CD14-positive monocyte (primary cell): ENCODE measurements around the gene PLCD1. TPM values are rescaled to one million over a fixed set of nuclear protein-coding genes. Genes with fewer than 3 reads are reported as not detected.

ENCODE experiments used
- DNase-seq, 3 donors: peaks; one replicate each; pipeline ENCODE4 v3.0.0-alpha.2; 2011 to 2022
- H2AFZ ChIP-seq: 2 replicates; pipeline ENCODE4 v1.6.0; 2012; ENCODE audit warnings: mild to moderate bottlenecking, low read depth, low read length, inconsistent platforms; ENCODE audit not compliant: insufficient read depth, poor library complexity, severe bottlenecking
- H3K27ac ChIP-seq, 2 donors: 1 replicate in 1 of 2; 2 replicates in 1 of 2; pipeline ENCODE4 v1.5.1; 2012 to 2013; ENCODE audit warnings: low read length in 2 of 2, control low read depth in 1 of 2, inconsistent platforms in 1 of 2, low read depth in 1 of 2, mild to moderate bottlenecking in 1 of 2
- H3K27me3 ChIP-seq, 2 donors: one replicate each; pipeline versions ENCODE4 v1.6.0 to v1.6.1; 2011 to 2013; ENCODE audit warnings: low read length in 2 of 2; ENCODE audit not compliant: control insufficient read depth in 2 of 2, insufficient read depth in 2 of 2
- H3K36me3 ChIP-seq, 2 donors: replicated peaks in 1 of 2; 1 replicate in 1 of 2; 2 replicates in 1 of 2; pipeline versions ENCODE4 v1.5.1 to v1.6.1; 2012 to 2013; ENCODE audit warnings: low read length in 2 of 2, control low read depth in 1 of 2, inconsistent platforms in 1 of 2, mild to moderate bottlenecking in 1 of 2; ENCODE audit not compliant: insufficient read depth in 2 of 2, control insufficient read depth in 1 of 2
- H3K4me1 ChIP-seq, 2 donors: 1 replicate in 1 of 2; 2 replicates in 1 of 2; pipeline versions ENCODE4 v1.5.1 to v1.6.1; 2012 to 2013; ENCODE audit warnings: low read length in 2 of 2, control low read depth in 1 of 2, inconsistent platforms in 1 of 2, mild to moderate bottlenecking in 1 of 2, moderate library complexity in 1 of 2; ENCODE audit not compliant: insufficient read depth in 2 of 2, control insufficient read depth in 1 of 2
- H3K4me2 ChIP-seq: replicated peaks from 2 replicates; pipeline ENCODE3; 2012; ENCODE audit warnings: low read length, moderate library complexity, mild to moderate bottlenecking; ENCODE audit not compliant: poor library complexity, severe bottlenecking; ENCODE audit errors: extremely low read depth
- H3K4me3 ChIP-seq, 3 experiments: fragments of 200-600 bp in 1 of 3; sonication (generic) in 1 of 3; replicated peaks in 1 of 3; 1 replicate in 2 of 3; 2 replicates in 1 of 3; pipeline ENCODE4 v1.5.1; 2011 to 2013; ENCODE audit warnings: low read length in 3 of 3, mild to moderate bottlenecking in 3 of 3, control low read depth in 2 of 3, low read depth in 2 of 3, inconsistent platforms in 1 of 3, moderate library complexity in 1 of 3
- H3K79me2 ChIP-seq: 2 replicates; pipeline ENCODE4 v1.6.0; 2012; ENCODE audit warnings: mild to moderate bottlenecking, control low read depth, inconsistent platforms, low read length, moderate library complexity; ENCODE audit not compliant: insufficient read depth
- H3K9ac ChIP-seq: 2 replicates; pipeline ENCODE4 v1.6.0; 2017; ENCODE audit warnings: low read length, mild to moderate bottlenecking; ENCODE audit not compliant: insufficient read depth, poor library complexity, severe bottlenecking
- H3K9me3 ChIP-seq, 2 donors: replicated peaks in 1 of 2; 1 replicate in 1 of 2; 2 replicates in 1 of 2; pipeline versions ENCODE4 v1.5.1 to v1.6.1; 2012 to 2013; ENCODE audit warnings: low read length in 2 of 2, control low read depth in 1 of 2; ENCODE audit not compliant: control insufficient read depth in 1 of 2, insufficient read depth in 1 of 2
- H4K20me1 ChIP-seq: 2 replicates; pipeline ENCODE4 v1.6.0; 2012; ENCODE audit warnings: mild to moderate bottlenecking, low read length, control low read depth, moderate library complexity; ENCODE audit not compliant: insufficient read depth
- H3K27ac Mint-ChIP-seq, 7 donors: one replicate each; pipeline ENCODE4 v1.8.0; 2020; ENCODE audit warnings: mild to moderate bottlenecking in 7 of 7, mixed read lengths in 7 of 7, moderate library complexity in 6 of 7, inconsistent platforms in 2 of 7
- H3K27me3 Mint-ChIP-seq, 3 donors: one replicate each; pipeline ENCODE4 v1.8.0; 2021 to 2022; ENCODE audit warnings: low read depth in 3 of 3, mild to moderate bottlenecking in 3 of 3, mixed read lengths in 3 of 3, moderate library complexity in 3 of 3, inconsistent platforms in 1 of 3
- H3K36me3 Mint-ChIP-seq, 2 donors: one replicate each; pipeline ENCODE4 v1.8.0; 2020; ENCODE audit warnings: mixed read lengths in 2 of 2, inconsistent platforms in 1 of 2, mild to moderate bottlenecking in 1 of 2
- H3K4me1 Mint-ChIP-seq: one replicate; pipeline ENCODE4 v1.8.0; 2020; ENCODE audit warnings: mild to moderate bottlenecking, mixed read lengths
- H3K4me3 Mint-ChIP-seq, 2 donors: one replicate each; pipeline ENCODE4 v1.8.0; 2020; ENCODE audit warnings: mild to moderate bottlenecking in 2 of 2, mixed read lengths in 2 of 2, moderate library complexity in 1 of 2
- H3K9me3 Mint-ChIP-seq, 7 donors: one replicate each; pipeline ENCODE4 v1.8.0; 2020 to 2022; ENCODE audit warnings: mixed read lengths in 7 of 7, mild to moderate bottlenecking in 6 of 7, moderate library complexity in 6 of 7, inconsistent platforms in 2 of 7
- CTCF ChIP-seq: fragments of 200-600 bp; IDR thresholded peaks from one replicate; pipeline ENCODE4 v1.8.0; 2022; ENCODE audit warnings: antibody characterized with exemption, mild to moderate bottlenecking
- WGBS: methylation state at CpG from one replicate; pipeline ENCODE4 v1.1.5; 2013; ENCODE audit warnings: missing lambda C conversion rate; ENCODE audit not compliant: insufficient coverage; 5-methylcytosine and 5-hydroxymethylcytosine counted together
- intact Hi-C, 2 donors: fragments of 100-400 bp; cut with micrococcal nuclease; formaldehyde crosslinking; loops; one replicate each; pipeline versions ENCODE4 v1.15.0 to v1.15.1; 2023
- polyA plus RNA-seq, 3 donors: library from polyadenylated mRNA; depleted of rRNA in 1 of 3; unstranded in 2 of 3; stranded (reverse) in 1 of 3; fragments of 300-500 nt in 2 of 3; fragments of >200 nt in 1 of 3; fragmentation: Illumina TruSeq in 2 of 3; gene quantifications; 1 replicate in 2 of 3; 2 replicates in 1 of 3; pipeline ENCODE4 v1.2.3, GENCODE V29; 2012 to 2021

The PLCD1 gene
- polyA plus RNA-seq, 3 donors, result 4.1 to 6.4 (median 6.0) TPM

DNA sequence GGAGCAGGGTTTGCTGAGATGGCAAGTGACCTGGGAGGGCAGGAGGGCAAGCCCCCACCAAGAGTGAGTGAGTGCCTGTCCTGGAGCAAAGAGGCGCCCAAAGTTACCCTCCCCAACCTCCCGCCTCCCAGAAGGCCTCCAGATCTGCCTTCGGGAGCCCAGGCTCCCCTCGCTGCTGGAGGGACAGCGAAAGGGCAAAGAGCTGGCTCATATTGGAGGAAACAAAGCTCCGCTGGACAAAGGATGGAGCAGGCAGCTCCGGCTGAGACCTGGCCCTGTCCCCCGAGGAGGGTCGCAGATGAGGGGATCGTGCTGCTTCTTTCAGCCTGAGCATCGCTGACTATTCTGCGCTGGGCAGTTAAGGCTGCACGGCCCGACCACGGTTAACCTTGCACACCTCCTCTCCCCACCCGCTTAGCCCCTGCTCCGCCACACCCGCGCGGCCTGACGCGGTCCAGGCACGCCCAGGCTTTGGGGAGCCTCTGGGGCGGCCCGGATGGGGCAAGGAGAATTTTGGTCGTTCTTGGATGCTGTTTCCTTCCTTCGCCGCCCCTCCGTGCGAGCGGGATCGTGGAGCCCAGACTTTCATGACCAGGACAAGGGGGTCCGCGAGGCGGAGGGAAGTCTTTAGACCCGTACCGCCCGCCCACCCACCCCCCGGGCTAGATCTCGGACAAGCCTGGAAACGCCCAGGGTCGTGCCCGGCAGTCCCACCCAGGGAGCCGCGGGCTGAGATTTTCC is 651 bp downstream of the PLCD1 start:
- H4K20me1 ChIP-seq, result no peaks in the 10 kb centered on the region
- intact Hi-C loops, result no loop called here
- no peak overlapping the region for H3K27ac ChIP-seq
- H3K4me3 Mint-ChIP-seq, result peak overlapping the region; percentile 54 to 78
- no peak overlapping the region for H3K27ac Mint-ChIP-seq
- H3K4me1 ChIP-seq, result peaks cover 37 to 43% of the 10 kb centered on the region in 2 donors
- H3K27me3 ChIP-seq, result peaks cover 16 to 55% of the 10 kb centered on the region in 2 donors
- peaks cover 0 to 9% (median 0%) of the 10 kb centered on the region in 7 donors for H3K9me3 Mint-ChIP-seq
- no peaks in the 10 kb centered on the region for H3K79me2 ChIP-seq
- 26% methylated on average over 35 of the region's 45 CpGs for WGBS
- H3K9ac ChIP-seq, result no peak overlapping the region
- H3K4me1 Mint-ChIP-seq, result peaks cover 34% of the 10 kb centered on the region
- no peaks in the 10 kb centered on the region for H3K36me3 ChIP-seq
- peaks cover 9 to 20% of the 10 kb centered on the region in 2 donors for H3K36me3 Mint-ChIP-seq
- peak overlapping the region; percentile 13 to 65 (median 17) for H3K4me3 ChIP-seq
- peak in 1 of 3 donors; percentile 3 for DNase-seq
- H3K4me2 ChIP-seq, result peak overlapping the region; percentile 74
- H3K9me3 ChIP-seq, result no peaks in the 10 kb centered on the region
- peaks cover 46 to 58% (median 51%) of the 10 kb centered on the region in 3 donors for H3K27me3 Mint-ChIP-seq
- peak overlapping the region; percentile 78 for H2AFZ ChIP-seq
- TF ChIP-seq CTCF, result no peak

DNA sequence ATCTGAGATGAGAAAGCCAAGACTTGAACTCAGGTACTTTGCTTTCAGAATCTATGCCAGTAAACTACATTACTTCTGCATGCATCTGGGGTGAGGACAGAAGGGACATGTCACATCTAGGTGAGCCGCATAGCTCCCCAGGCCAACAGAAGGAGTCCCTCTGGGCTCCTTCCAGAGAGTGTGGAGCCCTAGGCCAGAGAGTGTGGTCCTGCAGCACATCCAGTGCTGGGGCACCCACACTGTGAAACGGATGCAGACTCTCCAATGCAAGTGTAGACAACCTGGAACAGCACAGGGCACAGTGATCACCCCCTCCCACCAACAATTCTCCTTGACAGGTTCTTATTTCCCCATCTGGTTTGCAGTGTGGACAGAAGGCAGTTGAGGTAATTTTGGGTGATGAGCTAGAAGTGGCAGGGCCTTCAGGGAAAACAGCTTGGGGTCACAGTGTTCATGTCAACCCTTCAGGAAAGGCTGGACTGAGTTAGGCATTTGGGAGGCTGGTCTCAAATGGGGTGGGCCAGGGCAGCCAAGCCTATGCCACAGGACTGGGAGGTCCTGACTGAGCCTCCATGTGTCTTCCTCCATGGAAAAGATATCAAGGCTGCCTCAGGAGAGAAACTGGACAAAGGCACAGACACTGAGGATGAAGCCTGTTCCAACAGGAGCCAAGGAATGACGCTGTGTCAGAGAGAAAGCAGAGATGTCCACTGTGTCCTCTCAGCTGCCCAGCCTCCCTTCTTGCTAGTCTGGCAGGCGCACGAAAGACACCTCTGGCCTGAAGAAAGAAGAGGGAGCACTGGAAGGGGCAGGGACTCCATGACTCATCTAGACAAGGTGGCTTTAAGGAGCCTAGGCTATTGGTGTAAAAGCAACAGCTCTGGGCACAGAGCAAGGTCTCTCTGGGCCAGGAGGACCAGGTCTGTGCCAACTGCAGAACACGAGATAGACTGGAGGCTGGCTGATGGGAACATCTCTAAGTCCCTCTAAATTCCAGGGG is 1.7 kb downstream of the PLCD1 start:
- no peak for TF ChIP-seq CTCF
- peak overlapping the region in 1 of 2 donors; percentile 78 for H3K4me3 Mint-ChIP-seq
- H3K4me1 ChIP-seq, result peaks cover 43 to 47% of the 10 kb centered on the region in 2 donors
- H3K27ac Mint-ChIP-seq, result no peak overlapping the region
- H3K27me3 Mint-ChIP-seq, result peaks cover 46 to 56% (median 49%) of the 10 kb centered on the region in 3 donors
- H3K4me3 ChIP-seq, result no peak overlapping the region
- no peaks in the 10 kb centered on the region for H3K9me3 ChIP-seq
- H3K9me3 Mint-ChIP-seq, result peaks cover 0 to 9% (median 0%) of the 10 kb centered on the region in 7 donors
- H3K36me3 ChIP-seq, result no peaks in the 10 kb centered on the region
- 100% methylated on average over 3 of the region's 6 CpGs for WGBS
- DNase-seq, result peak in 1 of 3 donors; percentile 3
- intact Hi-C loops, result no loop called here
- peaks cover 16 to 55% of the 10 kb centered on the region in 2 donors for H3K27me3 ChIP-seq
- H3K4me2 ChIP-seq, result no peak overlapping the region
- H3K4me1 Mint-ChIP-seq, result peaks cover 42% of the 10 kb centered on the region
- no peak overlapping the region for H3K27ac ChIP-seq
- no peak overlapping the region for H3K9ac ChIP-seq
- H2AFZ ChIP-seq, result no peak overlapping the region
- no peaks in the 10 kb centered on the region for H4K20me1 ChIP-seq
- H3K79me2 ChIP-seq, result no peaks in the 10 kb centered on the region
- peaks cover 9 to 18% of the 10 kb centered on the region in 2 donors for H3K36me3 Mint-ChIP-seq
